Keratinocyte (primary cell): Measurements from ENCODE around the gene RCSD1. TPM values are rescaled to one million over a fixed set of nuclear protein-coding genes. Genes with fewer than 3 reads are reported as not detected.
"Not testable (repeated sequence)": the region's sequence is repeated elsewhere in the genome, so short reads cannot be mapped to it uniquely, and the experiment has no call there.

ENCODE experiments used
- DNase-seq: peaks from one replicate; pipeline ENCODE4 v3.0.0-alpha.2; 2011; ENCODE audit warnings: low read depth, missing footprints, low spot score
- FAIRE-seq: peaks from 2 replicates; lab custom pipeline; 2011; peaks lifted over from hg19 to GRCh38; lab: Jason Lieb, UNC
- H2AFZ ChIP-seq: 2 replicates; pipeline ENCODE4 v1.6.0; 2012; ENCODE audit warnings: low read length, control low read depth, inconsistent platforms; ENCODE audit not compliant: control insufficient read depth
- H3K27ac ChIP-seq: 2 replicates; pipeline ENCODE4 v1.5.1; 2011; ENCODE audit warnings: low read length; ENCODE audit not compliant: control insufficient read depth, insufficient read depth
- H3K27me3 ChIP-seq: 3 replicates; pipeline ENCODE4 v1.6.0; 2011; ENCODE audit warnings: low read length; ENCODE audit not compliant: control insufficient read depth, insufficient read depth; ENCODE audit errors: extremely low read depth
- H3K36me3 ChIP-seq, 2 experiments: 2 replicates in 1 of 2; 3 replicates in 1 of 2; pipeline ENCODE4 v1.5.1; 2011; ENCODE audit warnings: low read length in 2 of 2, mild to moderate bottlenecking in 1 of 2; ENCODE audit not compliant: control insufficient read depth in 2 of 2, insufficient read depth in 2 of 2; ENCODE audit errors: extremely low read depth in 1 of 2
- H3K4me1 ChIP-seq: 3 replicates; pipeline ENCODE4 v1.5.1; 2011; ENCODE audit warnings: low read length; ENCODE audit not compliant: control insufficient read depth, insufficient read depth; ENCODE audit errors: extremely low read depth
- H3K4me2 ChIP-seq: 3 replicates; pipeline ENCODE4 v1.6.0; 2011; ENCODE audit warnings: low read depth, low read length; ENCODE audit not compliant: control insufficient read depth, insufficient read depth; ENCODE audit errors: extremely low read depth
- H3K4me3 ChIP-seq, 3 experiments: fragments of 200-600 bp in 1 of 3; sonication (generic) in 1 of 3; 2 replicates in 2 of 3; 3 replicates in 1 of 3; pipeline ENCODE4 v1.5.1; 2011 to 2016; ENCODE audit warnings: low read length in 3 of 3, mild to moderate bottlenecking in 3 of 3, control low read depth in 2 of 3, inconsistent platforms in 1 of 3, low read depth in 1 of 3, mixed read lengths in 1 of 3, mixed run types in 1 of 3, moderate library complexity in 1 of 3; ENCODE audit not compliant: control insufficient read depth in 2 of 3, insufficient read depth in 2 of 3; ENCODE audit errors: extremely low read depth in 1 of 3
- H3K79me2 ChIP-seq: 2 replicates; pipeline ENCODE4 v1.6.0; 2012; ENCODE audit warnings: low read length; ENCODE audit not compliant: control insufficient read depth, insufficient read depth
- H3K9ac ChIP-seq: 3 replicates; pipeline ENCODE4 v1.6.0; 2011; ENCODE audit warnings: low read length; ENCODE audit not compliant: control insufficient read depth, insufficient read depth; ENCODE audit errors: extremely low read depth
- H3K9me1 ChIP-seq: 3 replicates; pipeline ENCODE4 v1.6.0; 2011; ENCODE audit warnings: low read length; ENCODE audit not compliant: control insufficient read depth, insufficient read depth; ENCODE audit errors: extremely low read depth
- H3K9me3 ChIP-seq: 2 replicates; pipeline ENCODE4 v1.5.1; 2012; ENCODE audit warnings: low read depth, low read length; ENCODE audit not compliant: control insufficient read depth
- H4K20me1 ChIP-seq: 3 replicates; pipeline ENCODE4 v1.6.0; 2011; ENCODE audit warnings: low read length; ENCODE audit not compliant: control insufficient read depth, insufficient read depth; ENCODE audit errors: extremely low read depth
- EZH2 ChIP-seq: IDR thresholded peaks from one replicate; pipeline ENCODE4 v1.6.1; 2012; ENCODE audit warnings: inconsistent platforms, mild to moderate bottlenecking, low read length, moderate library complexity
- dilution Hi-C: fragments of 300-500 bp; cut with MboI; formaldehyde crosslinking; loops from one replicate; pipeline ENCODE4 v1.7.0; 2020; ENCODE audit warnings: low sequenced_read_pairs; ENCODE audit not compliant: extremely low pct_ligation_motif_present
- polyA plus RNA-seq, 5 experiments: library from polyadenylated mRNA; depleted of rRNA in 3 of 5; stranded (reverse) in 3 of 5; stranded (forward) in 1 of 5; unstranded in 1 of 5; fragments of >200 nt; gene quantifications; 1 replicate in 1 of 5; 2 replicates in 3 of 5; 3 replicates in 1 of 5; pipeline versions ENCODE4 v1.2.1 to v1.2.3, GENCODE V29; 2011 to 2012; ENCODE audit warnings: missing spikeins in 2 of 5, low read depth in 1 of 5, low replicate concordance in 1 of 5
- TF ChIP-seq, protein P1 (sequence below), 3 experiments: IDR thresholded peaks in 1 of 3; conservative IDR thresholded peaks in 1 of 3; optimal IDR thresholded peaks in 1 of 3; 2 replicates in 2 of 3; 3 replicates in 1 of 3; pipeline versions ENCODE3 to v1.5.1; 2011; ENCODE audit warnings: low read length in 3 of 3, mild to moderate bottlenecking in 3 of 3, moderate library complexity in 2 of 3, control low read depth in 1 of 3, inconsistent platforms in 1 of 3; ENCODE audit not compliant: insufficient read depth in 2 of 3; ENCODE audit errors: extremely low read depth in 1 of 3

The RCSD1 gene
- polyA plus RNA-seq, 1 donor (not counting 4 experiments of a cell fraction or from before 2014, with no cell fraction given): 0.03 TPM

DNA sequence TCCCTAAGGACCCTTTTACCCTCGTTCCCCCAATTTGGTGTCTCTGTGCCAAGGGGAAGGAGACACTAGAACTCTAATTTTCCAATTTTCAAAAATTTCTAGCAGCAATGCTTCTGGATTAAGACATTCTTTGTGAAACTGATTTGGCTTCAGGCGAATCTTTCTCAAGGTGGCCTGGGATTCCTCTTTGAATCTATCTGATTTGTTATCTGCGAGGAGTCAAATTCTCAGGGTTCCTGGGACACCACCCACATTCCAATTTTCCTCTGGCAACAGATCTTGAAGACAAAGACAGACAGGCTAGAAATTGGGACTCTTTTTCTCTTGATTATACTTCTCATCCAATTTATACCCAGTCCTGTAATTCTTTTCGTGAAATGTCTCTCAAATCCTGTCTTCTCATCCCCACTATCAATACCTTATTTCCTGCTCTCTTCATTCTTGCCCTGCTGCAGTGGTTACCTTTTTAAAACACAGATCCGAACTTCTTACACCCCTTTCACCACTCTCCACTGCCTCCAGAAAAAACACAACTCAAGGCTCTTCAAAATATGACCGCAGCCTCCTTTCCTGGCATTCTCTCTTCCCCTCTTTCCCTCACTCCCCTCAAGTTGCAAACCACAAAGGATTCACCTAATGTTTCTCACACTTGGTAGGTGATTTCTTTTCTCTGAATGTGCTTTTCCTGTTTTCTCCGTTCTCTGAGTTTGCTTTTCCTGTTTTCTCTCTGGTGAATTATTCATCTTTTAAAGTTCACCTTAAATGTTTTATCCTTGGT, 89.1 kb downstream of the RCSD1 start:
- Histone ChIP-seq H3K9ac (no peak overlapping the region), H3K27ac (no peak overlapping the region)
- dilution Hi-C loops: no loop called here

DNA sequence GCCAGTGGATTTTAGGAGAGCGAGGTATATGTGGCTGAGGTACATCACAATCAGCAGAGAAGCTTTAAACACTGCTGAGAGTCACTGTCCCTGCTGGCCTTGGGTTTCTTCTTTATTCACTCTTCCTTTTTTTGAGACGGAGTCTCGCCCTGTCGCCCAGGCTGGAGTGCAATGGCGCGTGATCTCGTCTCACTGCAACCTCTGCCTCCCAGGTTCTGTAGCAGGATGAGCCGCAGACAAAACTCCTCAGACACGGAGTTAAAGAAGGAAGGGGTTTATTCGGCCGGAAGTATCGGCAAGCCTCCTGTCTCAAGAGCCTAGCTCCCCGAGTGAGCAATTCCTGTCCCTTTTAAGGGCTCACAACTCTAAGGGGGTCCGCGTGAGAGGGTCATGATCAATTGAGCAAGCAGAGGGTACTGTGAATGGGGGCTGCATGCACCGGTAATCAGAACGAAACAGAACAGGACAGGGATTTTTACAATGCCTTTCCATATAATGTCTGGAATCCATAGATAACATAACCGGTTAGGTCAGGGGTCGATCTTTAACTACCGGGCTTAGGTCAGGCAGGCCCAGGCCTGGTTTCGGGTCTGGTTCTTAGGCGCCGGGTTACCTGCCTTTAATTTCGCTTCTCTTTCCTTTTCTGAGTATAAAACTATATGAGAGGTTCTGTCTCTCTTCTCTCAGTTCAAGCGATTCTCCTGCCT, 89.8 kb downstream of the RCSD1 start:
- DNase-seq, H3K9me1 ChIP-seq, H3K9me3 ChIP-seq, H4K20me1 ChIP-seq, FAIRE-seq, H3K27me3 ChIP-seq, H3K27ac ChIP-seq, H2AFZ ChIP-seq, H3K4me3 ChIP-seq, H3K4me2 ChIP-seq, H3K36me3 ChIP-seq, H3K9ac ChIP-seq, dilution Hi-C loops: not testable (repeated sequence)
- H3K4me1 ChIP-seq: peaks cover 32% of the 10 kb centered on the region
- peaks cover 31% of the 10 kb centered on the region for H3K79me2 ChIP-seq

More for the DNA sequence above, 89.1 kb downstream of the RCSD1 start:
- Histone ChIP-seq H3K79me2 (peaks cover 23% of the 10 kb centered on the region), H3K36me3 (peaks cover 0 to 3% of the 10 kb centered on the region in 2 experiments), H3K4me2 (peak overlapping the region; percentile 0), H3K9me3 (no peaks in the 10 kb centered on the region), H3K4me3 (no peak overlapping the region), H3K9me1 (peaks cover 1% of the 10 kb centered on the region), H3K4me1 (peaks cover 24% of the 10 kb centered on the region), H2AFZ (peak overlapping the region; percentile 67), H3K27me3 (no peaks in the 10 kb centered on the region), H4K20me1 (peaks cover 2% of the 10 kb centered on the region)
- TF ChIP-seq EZH2: no peak
- TF ChIP-seq, protein P1, sequence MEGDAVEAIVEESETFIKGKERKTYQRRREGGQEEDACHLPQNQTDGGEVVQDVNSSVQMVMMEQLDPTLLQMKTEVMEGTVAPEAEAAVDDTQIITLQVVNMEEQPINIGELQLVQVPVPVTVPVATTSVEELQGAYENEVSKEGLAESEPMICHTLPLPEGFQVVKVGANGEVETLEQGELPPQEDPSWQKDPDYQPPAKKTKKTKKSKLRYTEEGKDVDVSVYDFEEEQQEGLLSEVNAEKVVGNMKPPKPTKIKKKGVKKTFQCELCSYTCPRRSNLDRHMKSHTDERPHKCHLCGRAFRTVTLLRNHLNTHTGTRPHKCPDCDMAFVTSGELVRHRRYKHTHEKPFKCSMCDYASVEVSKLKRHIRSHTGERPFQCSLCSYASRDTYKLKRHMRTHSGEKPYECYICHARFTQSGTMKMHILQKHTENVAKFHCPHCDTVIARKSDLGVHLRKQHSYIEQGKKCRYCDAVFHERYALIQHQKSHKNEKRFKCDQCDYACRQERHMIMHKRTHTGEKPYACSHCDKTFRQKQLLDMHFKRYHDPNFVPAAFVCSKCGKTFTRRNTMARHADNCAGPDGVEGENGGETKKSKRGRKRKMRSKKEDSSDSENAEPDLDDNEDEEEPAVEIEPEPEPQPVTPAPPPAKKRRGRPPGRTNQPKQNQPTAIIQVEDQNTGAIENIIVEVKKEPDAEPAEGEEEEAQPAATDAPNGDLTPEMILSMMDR (optimal IDR thresholded peaks at IDR 0.05 in 1 of 3, IDR thresholded peaks at IDR 0.05 in 1 of 3, conservative IDR thresholded peaks at IDR 0.05 in 1 of 3; ENCODE audit: extremely low read depth in 1 of 3, insufficient read depth in 2 of 3, low read length in 3 of 3): no peak
- no peak for FAIRE-seq
- no peak for DNase-seq
